HL-60 (cell line): ENCODE results near the gene CLSTN2.

Experiments
- CTCF ChIP-seq: IDR thresholded peaks from one replicate; pipeline ENCODE4 v1.5.1; 2011; ENCODE audit warnings: low read length, control low read depth, inconsistent platforms; ENCODE audit not compliant: insufficient read depth
- GABPA ChIP-seq: IDR thresholded peaks from 2 replicates; pipeline ENCODE4 v1.6.1; 2012; ENCODE audit warnings: low read depth
- POLR2AphosphoS5 ChIP-seq: IDR thresholded peaks from 2 replicates; pipeline ENCODE4 v1.6.1; 2012; ENCODE audit warnings: low read depth
- REST ChIP-seq: IDR thresholded peaks from 2 replicates; pipeline ENCODE4 v1.6.1; 2012; ENCODE audit warnings: low read depth; ENCODE audit not compliant: insufficient replicate concordance
- SPI1 ChIP-seq: IDR thresholded peaks from 2 replicates; pipeline ENCODE4 v1.6.1; 2012; ENCODE audit warnings: low read depth, mild to moderate bottlenecking, borderline replicate concordance

DNA sequence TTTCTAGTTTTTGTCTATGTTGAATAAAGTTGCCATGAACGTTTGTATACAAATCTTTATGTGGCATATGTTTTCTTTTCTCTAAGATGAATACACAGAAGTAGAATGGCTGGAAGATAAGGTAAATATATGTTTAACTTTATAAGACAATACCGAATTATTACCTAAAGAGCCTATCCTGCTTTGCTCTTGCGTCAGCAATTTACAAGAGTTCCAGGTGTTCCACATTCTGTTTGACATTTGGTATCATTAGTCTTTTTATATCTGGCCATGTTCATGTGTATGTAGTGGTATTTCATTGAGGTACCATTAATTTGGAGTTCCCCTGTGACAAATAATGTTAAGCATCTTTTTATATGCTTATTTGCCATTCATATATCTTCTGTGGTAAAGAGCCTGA lies 668.8 kb downstream of the CLSTN2 start:
- TF ChIP-seq POLR2AphosphoS5 (no peak), CTCF (no peak), GABPA (no peak), REST (no peak), SPI1 (no peak)
